GM23248 (cell line): Measurements from ENCODE around the gene ZNF808.

ENCODE experiments used
- EZH2 ChIP-seq: fragments of 200-600 bp; sonication (generic); IDR thresholded peaks from 2 replicates; pipeline ENCODE4 v1.6.1; 2018; ENCODE audit warnings: antibody characterized with exemption, mild to moderate bottlenecking; ENCODE audit not compliant: insufficient read depth, poor library complexity, severe bottlenecking
- EZH2phosphoT487 ChIP-seq: fragments of 200-600 bp; sonication (generic); IDR thresholded peaks from 2 replicates; pipeline ENCODE4 v1.6.1; 2018; ENCODE audit warnings: antibody characterized with exemption, moderate library complexity, mild to moderate bottlenecking, low read depth; ENCODE audit not compliant: insufficient read depth

DNA sequence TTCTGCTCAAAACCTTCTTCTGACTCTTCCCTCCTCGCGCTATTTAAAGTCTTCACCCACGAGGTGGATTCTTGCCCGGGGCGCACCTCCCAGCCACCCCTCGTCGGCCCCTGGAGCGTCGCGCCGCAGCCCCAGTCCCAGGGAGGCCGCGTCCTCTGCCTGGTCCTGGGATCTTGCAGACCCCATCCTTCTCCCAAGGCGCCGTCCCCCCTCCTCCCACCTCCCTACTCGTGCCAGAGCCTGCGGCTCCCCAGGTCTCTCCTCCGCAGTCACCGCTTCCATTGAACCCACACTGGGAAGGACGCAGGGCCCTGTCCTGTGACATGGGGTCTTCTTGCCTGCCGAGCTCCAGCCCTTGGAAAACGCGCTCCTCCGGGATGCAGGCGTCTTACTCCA, 486 bp downstream of the ZNF808 start:
- TF ChIP-seq EZH2 (no peak), EZH2phosphoT487 (no peak)
